Inferior parietal cortex (tissue), 1 donor: ENCODE data around the gene TNIP2.
A peak's percentile ranks its signal among the peaks of the same experiment; 100 is the strongest.

ENCODE experiments used
- DNase-seq: peaks from one replicate; pipeline ENCODE4 v3.0.0-alpha.2; 2016; ENCODE audit errors: extremely low spot score

The TNIP2 gene

DNA sequence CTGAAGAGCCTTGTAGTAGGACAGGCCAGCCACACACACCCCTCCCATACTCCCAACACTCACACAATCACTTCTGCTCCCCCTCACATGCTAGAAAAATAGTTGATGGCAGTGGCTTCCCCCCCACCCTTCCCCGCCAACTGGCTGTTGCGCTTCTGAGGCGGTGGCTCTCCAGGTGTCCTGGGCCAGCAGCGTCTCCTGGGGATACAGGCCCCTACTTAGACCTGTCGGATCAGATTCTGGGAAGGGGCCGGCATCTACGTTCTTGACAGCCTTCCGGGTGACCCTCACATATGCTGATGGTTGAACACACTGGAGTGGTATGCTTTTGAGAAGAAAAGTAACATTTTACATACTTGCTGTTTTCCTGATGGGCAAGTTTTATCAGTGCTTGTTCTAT is 39.9 kb downstream of the TNIP2 start:
- DNase-seq: no peak

DNA sequence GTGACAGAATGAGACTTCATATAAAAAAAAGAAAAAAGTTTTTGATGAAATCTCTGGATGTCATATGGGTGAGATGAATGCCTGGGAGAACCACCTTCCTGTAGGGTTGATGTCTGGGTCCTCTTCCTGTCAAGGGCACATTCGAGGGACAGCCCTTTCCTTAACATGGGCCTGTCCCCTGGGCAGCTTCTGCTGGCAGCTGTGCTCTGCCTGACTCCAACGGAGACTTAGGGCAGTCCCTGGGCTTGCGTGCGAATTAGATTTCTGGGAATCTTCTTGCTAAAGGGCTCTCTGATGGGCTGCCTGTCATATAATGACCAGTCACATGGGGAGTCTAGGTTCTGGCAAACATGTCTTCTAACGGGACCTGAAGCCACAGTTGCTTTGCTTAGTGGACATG is 40.7 kb downstream of the TNIP2 start:
- no peak for DNase-seq

- DNase-seq: no peak
These were observed 41.2 kb downstream of the TNIP2 start for GRCh38 chr4:2714918-2715317.

- no peak for DNase-seq
These were observed 41.9 kb downstream of the TNIP2 start for GRCh38 chr4:2714061-2714770.

- DNase-seq: no peak
These were observed 42.8 kb downstream of the TNIP2 start for GRCh38 chr4:2713337-2713736.

- no peak for DNase-seq
These were observed 43.8 kb downstream of the TNIP2 start for GRCh38 chr4:2712261-2712842.

DNA sequence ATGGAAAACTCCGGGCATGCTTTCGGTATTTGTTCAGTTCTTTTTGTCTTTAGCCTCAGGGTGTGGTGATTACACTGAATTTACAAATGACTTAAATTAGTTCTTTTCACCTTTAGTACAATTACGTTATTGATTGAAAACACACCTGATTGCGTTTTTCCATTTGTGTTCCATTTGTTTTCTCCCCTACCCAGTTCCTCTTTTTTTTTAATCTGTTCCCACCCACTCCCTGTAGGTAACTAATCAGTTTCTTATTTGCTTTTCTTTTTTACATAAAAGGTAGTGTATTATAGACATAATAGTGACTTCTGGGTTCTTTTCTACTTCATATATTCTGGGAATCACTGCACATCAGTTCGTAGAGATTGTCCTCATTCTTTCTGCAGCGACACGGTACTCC is 53.4 kb downstream of the TNIP2 start:
- DNase-seq: no peak

GRCh38 chr4:2702361-2702760 is 53.8 kb downstream of the TNIP2 start:
- no peak for DNase-seq

DNA sequence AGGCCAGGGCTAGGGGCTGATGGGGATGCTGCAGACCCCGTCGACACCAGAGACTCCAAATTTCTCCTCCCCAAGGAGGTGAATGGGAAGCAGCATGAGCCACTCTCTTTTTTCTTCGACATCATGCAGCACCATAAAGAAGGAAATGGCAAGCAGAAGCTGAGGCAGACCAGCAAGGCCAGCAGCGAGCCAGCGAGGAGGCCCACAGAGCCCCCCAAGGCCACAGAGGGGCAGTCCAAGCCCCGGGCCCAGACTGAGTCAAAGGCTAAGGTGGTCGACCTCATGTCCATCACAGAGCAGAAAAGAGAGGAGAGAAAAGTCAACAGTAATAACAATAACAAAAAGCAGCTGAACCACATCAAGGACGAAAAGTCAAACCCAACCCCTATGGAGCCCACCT is 56.1 kb downstream of the TNIP2 start:
- no peak for DNase-seq

GRCh38 chr4:2699534-2699933 is 56.6 kb downstream of the TNIP2 start:
- no peak for DNase-seq

GRCh38 chr4:2698951-2699505 is 57.1 kb downstream of the TNIP2 start:
- DNase-seq: no peak

DNA sequence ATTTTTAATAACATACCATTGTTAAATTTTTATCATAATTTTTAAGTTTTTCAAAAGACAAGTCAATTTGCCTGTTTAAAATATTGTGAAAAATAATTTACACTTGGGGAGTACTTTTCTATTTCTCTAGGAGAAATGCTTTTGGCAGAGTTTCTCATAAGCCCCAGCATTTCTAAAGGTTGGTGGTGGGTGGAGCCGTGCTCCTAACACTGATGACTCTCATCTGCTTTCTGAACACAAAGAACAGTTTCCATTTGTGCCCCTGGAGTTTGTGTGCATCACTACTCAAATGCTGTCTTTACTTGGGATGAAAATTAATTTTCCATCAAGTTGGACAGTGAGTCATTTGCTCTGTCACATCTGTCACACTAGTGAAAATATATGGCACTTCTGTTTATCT is 57.6 kb downstream of the TNIP2 start:
- DNase-seq: peak; percentile 9

GRCh38 chr4:2697995-2698414 is 58.1 kb downstream of the TNIP2 start:
- no peak for DNase-seq

- no peak for DNase-seq
These were observed 59.7 kb downstream of the TNIP2 start for GRCh38 chr4:2696423-2696822.

- peak; percentile 24 for DNase-seq
These were observed 60.6 kb downstream of the TNIP2 start for GRCh38 chr4:2695346-2696060.

GRCh38 chr4:2694691-2695090 is 61.4 kb downstream of the TNIP2 start:
- DNase-seq: no peak

GRCh38 chr4:2691952-2692435 is 64.1 kb downstream of the TNIP2 start:
- no peak for DNase-seq
